HUES64 (cell line): Measurements from ENCODE around the gene CIZ1.

ENCODE experiments used
- H3K27ac ChIP-seq: 2 replicates; pipeline ENCODE4 v1.7.0; 2013; ENCODE audit warnings: low read depth, low read length, inconsistent platforms
- H3K27me3 ChIP-seq: 2 replicates; pipeline ENCODE4 v1.6.1; 2013; ENCODE audit warnings: mild to moderate bottlenecking, low read length; ENCODE audit not compliant: insufficient read depth
- H3K36me3 ChIP-seq: 2 replicates; pipeline ENCODE4 v1.6.1; 2013; ENCODE audit warnings: mild to moderate bottlenecking, low read length; ENCODE audit not compliant: insufficient read depth
- H3K4me1 ChIP-seq: 2 replicates; pipeline ENCODE4 v1.6.1; 2013; ENCODE audit warnings: mild to moderate bottlenecking, low read length, moderate library complexity; ENCODE audit not compliant: insufficient read depth
- H3K4me3 ChIP-seq: 2 replicates; pipeline ENCODE4 v1.5.1; 2013; ENCODE audit warnings: mild to moderate bottlenecking, low read length, moderate library complexity
- H3K9ac ChIP-seq: 2 replicates; pipeline ENCODE4 v1.6.1; 2013; ENCODE audit warnings: mild to moderate bottlenecking, low read depth, low read length
- H3K9me3 ChIP-seq: 2 replicates; pipeline ENCODE4 v1.6.1; 2013; ENCODE audit warnings: low read depth, low read length; ENCODE audit not compliant: insufficient read depth
- WGBS: fragments of 150-250, 120-280 bp; methylation state at CpG from one replicate; pipeline ENCODE4 v1.1.7; 2013; ENCODE audit warnings: missing lambda C conversion rate; 5-methylcytosine and 5-hydroxymethylcytosine counted together

The CIZ1 gene

DNA sequence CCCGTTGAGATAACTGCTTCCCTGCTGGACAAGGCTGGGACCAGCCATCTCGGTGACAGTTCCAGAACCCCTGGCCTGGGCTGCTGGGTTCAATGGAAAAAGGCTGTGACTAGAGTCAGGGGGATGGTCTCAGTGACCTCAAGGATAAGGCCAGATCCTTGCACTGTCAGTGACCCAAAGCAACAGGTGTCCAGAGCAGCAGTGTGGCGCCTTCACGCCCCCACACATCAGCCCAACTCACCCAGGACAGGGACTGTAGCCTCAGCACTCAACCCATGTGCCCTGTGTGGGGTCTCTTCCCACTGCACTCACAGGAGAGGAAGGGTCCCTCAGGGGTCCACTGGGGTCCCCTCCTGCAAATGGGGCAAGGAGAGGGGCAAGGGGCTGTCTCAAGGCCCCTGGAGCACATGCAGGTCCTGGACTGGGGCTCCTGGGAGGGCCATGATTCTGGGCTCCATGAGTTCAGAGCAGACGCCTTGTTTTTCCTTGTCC lies 42.8 kb downstream of the CIZ1 start:
- H3K4me3 ChIP-seq = no peak overlapping the region
- no peak overlapping the region for H3K27ac ChIP-seq
- H3K4me1 ChIP-seq = peaks cover 3% of the 10 kb centered on the region; the same call in 1 of the 2 replicates
- H3K9me3 ChIP-seq = no peaks in the 10 kb centered on the region
- no peaks in the 10 kb centered on the region for H3K27me3 ChIP-seq
- H3K9ac ChIP-seq = no peak overlapping the region
- H3K36me3 ChIP-seq = no peaks in the 10 kb centered on the region
- 90% methylated on average over 5 of the region's 5 CpGs for WGBS

DNA sequence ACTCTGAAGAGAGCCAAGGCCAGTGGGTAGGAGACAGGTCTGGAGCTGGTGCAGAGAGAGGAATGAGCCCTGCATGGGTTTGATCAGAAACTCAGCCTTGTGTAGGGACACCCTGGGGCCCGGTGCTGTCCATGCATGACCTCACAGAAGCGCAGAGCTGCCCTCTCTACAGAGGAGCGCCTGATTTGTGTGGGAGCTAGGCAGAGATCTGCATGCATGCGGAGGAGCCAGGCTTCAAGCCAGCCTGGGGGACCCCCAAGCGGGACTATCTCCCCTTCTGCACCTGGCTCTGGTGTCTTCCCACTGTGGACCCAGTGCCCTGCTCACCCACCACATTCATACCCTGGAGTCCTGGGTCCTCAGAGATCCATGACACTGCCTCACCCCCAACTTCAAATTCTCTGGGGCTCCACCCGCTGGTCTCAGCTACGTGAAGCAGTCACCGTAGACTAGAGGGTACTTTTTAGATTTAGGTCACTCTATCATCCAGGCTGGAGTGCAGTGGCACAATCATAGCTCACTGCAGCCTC lies 44.7 kb downstream of the CIZ1 start:
- Histone ChIP-seq H3K36me3 (no peaks in the 10 kb centered on the region), H3K9me3 (no peaks in the 10 kb centered on the region), H3K9ac (no peak overlapping the region), H3K27me3 (no peaks in the 10 kb centered on the region), H3K4me3 (no peak overlapping the region), H3K4me1 (peaks cover 3% of the 10 kb centered on the region; the same call in 1 of the 2 replicates), H3K27ac (no peak overlapping the region)
- WGBS = 87% methylated on average over 8 of the region's 8 CpGs

DNA sequence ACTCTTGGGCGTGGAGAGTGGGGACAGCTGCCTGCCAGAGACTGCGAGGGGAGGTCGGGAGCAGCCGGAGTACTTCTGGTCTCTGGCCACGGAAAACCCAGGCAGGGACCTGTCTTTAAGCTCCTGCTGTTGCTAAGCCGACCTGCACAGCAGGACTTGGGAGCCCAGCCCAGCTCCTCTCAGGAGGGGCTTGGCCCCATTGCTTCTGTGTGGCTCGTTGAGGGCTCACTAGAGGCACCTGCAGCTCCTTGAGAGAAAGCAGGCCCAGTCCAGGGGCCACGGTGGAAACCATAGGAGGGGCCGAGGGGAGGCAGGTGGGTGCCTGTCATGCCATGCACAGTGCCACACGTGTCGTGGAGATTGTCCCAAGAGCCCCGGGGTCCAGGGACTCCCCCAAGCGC lies 45.4 kb downstream of the CIZ1 start:
- no peaks in the 10 kb centered on the region for H3K9me3 ChIP-seq
- H3K9ac ChIP-seq = no peak overlapping the region
- H3K4me3 ChIP-seq = no peak overlapping the region
- H3K4me1 ChIP-seq = peaks cover 3% of the 10 kb centered on the region; the same call in 1 of the 2 replicates
- H3K27ac ChIP-seq = no peak overlapping the region
- no peaks in the 10 kb centered on the region for H3K36me3 ChIP-seq
- WGBS = 82% methylated on average over 13 of the region's 13 CpGs
- H3K27me3 ChIP-seq = no peaks in the 10 kb centered on the region

DNA sequence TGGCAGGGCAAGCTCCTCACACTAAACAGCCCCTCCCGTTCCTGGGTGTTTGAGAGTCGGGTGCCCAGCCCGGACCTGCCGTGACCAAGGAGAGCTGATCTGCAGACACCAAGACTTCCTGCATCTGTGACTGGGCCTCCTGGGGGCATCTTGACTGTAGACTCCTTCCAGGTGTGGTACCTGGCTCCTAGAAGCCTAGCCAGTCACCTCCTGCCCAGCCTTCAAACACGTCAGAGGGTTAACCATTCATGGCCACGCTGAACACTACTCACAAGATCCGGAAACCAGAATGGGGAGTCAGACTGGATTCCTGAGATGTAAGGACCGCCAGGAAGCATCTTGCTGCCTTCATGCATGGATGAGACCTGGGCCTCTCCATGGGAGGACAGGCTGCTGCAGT lies 45.8 kb downstream of the CIZ1 start:
- no peaks in the 10 kb centered on the region for H3K27me3 ChIP-seq
- no peak overlapping the region for H3K4me3 ChIP-seq
- peaks cover 3% of the 10 kb centered on the region; the same call in 1 of the 2 replicates for H3K4me1 ChIP-seq
- no peak overlapping the region for H3K9ac ChIP-seq
- H3K9me3 ChIP-seq = no peaks in the 10 kb centered on the region
- H3K27ac ChIP-seq = no peak overlapping the region
- H3K36me3 ChIP-seq = no peaks in the 10 kb centered on the region
- 80% methylated on average over 8 of the region's 8 CpGs for WGBS

DNA sequence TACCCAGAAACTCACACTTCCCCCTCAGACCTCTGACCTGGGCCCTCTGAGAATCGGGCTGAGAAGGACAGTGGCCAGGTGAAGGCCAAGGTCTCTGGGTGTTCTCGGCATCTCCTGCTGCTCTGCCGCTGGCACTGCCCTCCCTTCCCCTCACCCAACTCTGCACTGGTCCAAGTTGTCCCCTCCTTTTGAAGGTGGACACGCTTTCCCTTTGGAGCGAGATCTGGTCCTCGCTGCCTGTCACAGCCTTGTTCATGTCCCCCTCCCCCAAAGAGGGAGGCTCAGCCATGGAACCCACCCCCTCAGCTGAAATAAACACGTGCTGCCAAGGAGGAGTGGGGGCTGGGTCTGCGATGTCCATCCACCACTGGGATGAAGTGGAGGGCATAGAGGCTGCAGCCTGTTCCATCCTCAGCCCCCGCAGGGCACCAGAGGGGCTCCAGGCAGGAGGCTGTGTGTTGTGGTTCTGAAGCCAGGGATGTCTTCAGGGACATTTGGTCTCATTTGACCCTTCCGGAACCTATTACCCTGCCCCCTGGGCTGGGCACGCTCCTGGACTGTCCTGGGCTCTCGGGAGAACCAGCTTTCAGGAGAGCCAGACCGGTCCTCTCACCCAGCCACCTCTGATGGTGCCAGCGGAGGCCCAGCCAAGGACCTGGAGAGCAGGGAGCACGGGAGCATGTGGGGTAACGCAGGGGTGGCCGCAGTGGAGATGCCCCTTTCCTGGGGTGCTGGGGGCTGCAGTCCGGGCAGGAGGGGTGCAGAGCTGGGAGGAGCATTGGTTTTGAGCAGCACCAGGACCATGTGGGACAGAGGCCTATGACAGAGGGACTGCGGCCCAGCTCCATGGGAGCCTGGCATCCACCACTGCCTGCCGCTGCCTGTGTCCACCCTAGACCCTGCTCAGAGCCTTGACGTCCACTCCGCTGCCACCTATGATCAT lies 46.9 kb downstream of the CIZ1 start:
- H3K36me3 ChIP-seq = no peaks in the 10 kb centered on the region
- no peak overlapping the region for H3K9ac ChIP-seq
- H3K4me3 ChIP-seq = no peak overlapping the region
- H3K27me3 ChIP-seq = no peaks in the 10 kb centered on the region
- no peak overlapping the region for H3K27ac ChIP-seq
- 92% methylated on average over 22 of the region's 22 CpGs for WGBS
- H3K9me3 ChIP-seq = no peaks in the 10 kb centered on the region
- H3K4me1 ChIP-seq = no peaks in the 10 kb centered on the region

DNA sequence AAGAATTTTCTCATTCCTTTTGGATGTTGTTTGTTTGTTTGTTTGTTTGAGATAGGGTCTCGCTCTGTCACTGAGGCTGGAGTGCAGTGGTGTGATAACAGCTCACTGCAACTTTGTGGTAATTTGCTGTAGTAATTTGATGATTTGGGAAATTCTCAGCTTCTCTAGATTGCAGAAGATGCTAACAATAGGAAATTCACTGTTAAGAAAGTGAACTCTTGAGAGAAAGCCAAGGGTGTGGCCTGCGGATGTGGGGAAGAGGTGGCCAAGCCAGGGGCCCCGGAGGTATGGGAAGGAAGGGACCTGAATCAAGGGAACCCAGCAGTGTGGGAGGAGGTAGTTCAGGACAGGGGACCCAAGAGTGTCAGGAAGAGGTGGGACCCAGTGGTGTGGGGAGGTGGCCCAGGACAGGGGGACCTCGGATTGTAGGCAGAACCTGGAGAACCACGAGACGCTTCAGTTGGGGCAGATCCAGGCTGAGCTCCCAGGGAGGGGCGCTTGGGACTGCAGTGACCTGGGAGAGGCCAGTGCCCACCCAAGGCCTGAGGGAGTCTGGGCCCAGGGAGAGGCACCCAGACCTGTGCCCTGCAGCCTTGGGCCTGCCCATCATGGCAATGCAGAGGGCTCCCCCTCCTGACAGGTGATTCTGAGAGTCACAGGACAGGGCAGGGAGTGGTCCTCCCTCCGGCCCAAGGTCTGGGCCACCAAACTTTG lies 47.7 kb downstream of the CIZ1 start:
- 91% methylated on average over 8 of the region's 8 CpGs for WGBS
- Histone ChIP-seq H3K4me1 (no peaks in the 10 kb centered on the region), H3K27ac (no peak overlapping the region), H3K9ac (no peak overlapping the region), H3K9me3 (no peaks in the 10 kb centered on the region), H3K27me3 (no peaks in the 10 kb centered on the region), H3K36me3 (no peaks in the 10 kb centered on the region), H3K4me3 (no peak overlapping the region)

DNA sequence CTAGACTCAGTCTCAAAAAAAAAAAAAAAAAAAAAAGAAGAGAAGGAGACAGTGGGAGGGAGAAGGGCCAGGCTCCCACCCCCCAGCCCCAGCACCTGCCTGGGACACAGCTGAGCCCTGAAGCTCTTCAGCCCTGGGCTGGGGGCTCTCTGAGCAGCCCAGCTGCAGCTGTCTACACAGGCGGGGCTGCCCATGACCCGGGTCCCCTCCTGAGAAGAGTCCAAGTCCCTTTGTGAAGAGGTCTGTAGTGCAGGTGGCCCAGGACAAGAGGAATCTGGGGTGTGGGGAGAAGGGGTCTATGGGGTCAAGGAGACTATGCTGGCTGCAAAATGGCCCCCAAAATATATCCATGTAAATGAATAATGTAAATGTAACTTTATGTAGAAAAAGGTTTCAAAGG lies 48.8 kb downstream of the CIZ1 start:
- no peaks in the 10 kb centered on the region for H3K36me3 ChIP-seq
- no peak overlapping the region for H3K4me3 ChIP-seq
- H3K9me3 ChIP-seq = no peaks in the 10 kb centered on the region
- no peak overlapping the region for H3K9ac ChIP-seq
- H3K27ac ChIP-seq = no peak overlapping the region
- WGBS = 69% methylated on average over 2 of the region's 2 CpGs
- H3K27me3 ChIP-seq = no peaks in the 10 kb centered on the region
- H3K4me1 ChIP-seq = no peaks in the 10 kb centered on the region

DNA sequence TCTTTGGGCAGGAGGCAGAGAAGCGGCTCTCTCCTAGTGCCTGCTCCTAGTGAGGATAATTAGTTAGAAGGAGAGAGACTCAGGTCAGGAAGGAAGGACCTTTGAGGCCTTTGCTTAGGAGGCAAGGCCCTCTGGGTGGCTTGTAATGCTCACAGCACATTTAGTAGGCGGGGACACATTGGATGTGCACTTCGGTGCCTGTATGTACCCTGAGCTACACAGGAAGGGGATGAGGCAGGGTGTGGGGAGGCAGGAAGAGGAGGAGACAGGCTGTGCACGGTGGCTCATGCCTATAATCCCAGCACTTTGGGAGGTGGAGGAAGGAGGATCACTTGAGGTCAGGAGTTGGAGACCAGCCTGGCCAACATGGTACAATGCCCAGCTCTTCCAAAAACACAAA lies 49.3 kb downstream of the CIZ1 start:
- H3K9me3 ChIP-seq = no peaks in the 10 kb centered on the region
- H3K4me3 ChIP-seq = no peak overlapping the region
- H3K4me1 ChIP-seq = no peaks in the 10 kb centered on the region
- no peaks in the 10 kb centered on the region for H3K36me3 ChIP-seq
- WGBS = 76% methylated on average over 4 of the region's 4 CpGs
- no peaks in the 10 kb centered on the region for H3K27me3 ChIP-seq
- no peak overlapping the region for H3K9ac ChIP-seq
- no peak overlapping the region for H3K27ac ChIP-seq

DNA sequence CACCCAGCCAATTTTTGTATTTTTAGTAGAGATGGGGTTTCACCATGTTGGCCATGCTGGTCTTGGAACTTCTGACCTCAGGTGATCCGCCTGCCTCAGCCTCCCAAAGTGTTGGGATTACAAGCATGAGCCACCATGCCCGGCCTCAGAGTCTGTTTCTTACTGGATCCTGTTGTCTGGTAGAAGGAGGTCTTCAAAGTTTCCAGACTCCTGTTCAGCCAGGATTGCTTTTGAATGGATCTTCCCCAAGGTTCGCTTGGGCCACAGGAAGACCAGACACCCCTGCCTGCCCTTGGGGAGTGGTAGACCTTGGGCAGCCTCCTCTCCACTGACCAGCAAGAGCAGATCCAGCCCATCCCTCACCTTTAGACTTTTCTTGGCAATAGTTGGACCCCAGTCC lies 49.8 kb downstream of the CIZ1 start:
- H3K27ac ChIP-seq = no peak overlapping the region
- no peaks in the 10 kb centered on the region for H3K9me3 ChIP-seq
- H3K9ac ChIP-seq = no peak overlapping the region
- no peak overlapping the region for H3K4me3 ChIP-seq
- no peaks in the 10 kb centered on the region for H3K36me3 ChIP-seq
- 94% methylated on average over 3 of the region's 3 CpGs for WGBS
- H3K4me1 ChIP-seq = no peaks in the 10 kb centered on the region
- no peaks in the 10 kb centered on the region for H3K27me3 ChIP-seq

DNA sequence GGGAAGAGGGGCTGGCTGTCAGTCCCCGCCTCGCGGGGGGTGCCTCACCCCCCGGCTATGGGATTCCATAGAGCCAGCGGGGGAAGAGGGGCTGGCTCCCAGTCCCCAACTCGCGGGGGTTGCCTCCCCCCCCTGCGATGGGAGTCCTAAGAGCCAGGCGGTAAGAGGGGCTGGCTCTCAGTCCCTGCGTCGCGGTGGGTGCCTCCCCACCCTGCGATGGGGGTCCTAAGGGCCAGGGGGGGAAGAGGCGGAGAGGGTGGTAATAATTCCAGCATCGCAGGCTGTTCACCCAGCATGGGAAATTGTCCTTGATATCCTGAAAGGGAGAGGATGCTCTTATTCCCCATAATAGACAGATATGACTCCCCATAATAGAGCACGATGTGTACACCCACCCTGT lies 51.8 kb downstream of the CIZ1 start:
- no peaks in the 10 kb centered on the region for H3K4me1 ChIP-seq
- H3K27ac ChIP-seq = no peak overlapping the region
- no peak overlapping the region for H3K9ac ChIP-seq
- no peaks in the 10 kb centered on the region for H3K36me3 ChIP-seq
- 90% methylated on average over 8 of the region's 16 CpGs for WGBS
- H3K9me3 ChIP-seq = no peaks in the 10 kb centered on the region
- H3K27me3 ChIP-seq = no peaks in the 10 kb centered on the region
- no peak overlapping the region for H3K4me3 ChIP-seq

DNA sequence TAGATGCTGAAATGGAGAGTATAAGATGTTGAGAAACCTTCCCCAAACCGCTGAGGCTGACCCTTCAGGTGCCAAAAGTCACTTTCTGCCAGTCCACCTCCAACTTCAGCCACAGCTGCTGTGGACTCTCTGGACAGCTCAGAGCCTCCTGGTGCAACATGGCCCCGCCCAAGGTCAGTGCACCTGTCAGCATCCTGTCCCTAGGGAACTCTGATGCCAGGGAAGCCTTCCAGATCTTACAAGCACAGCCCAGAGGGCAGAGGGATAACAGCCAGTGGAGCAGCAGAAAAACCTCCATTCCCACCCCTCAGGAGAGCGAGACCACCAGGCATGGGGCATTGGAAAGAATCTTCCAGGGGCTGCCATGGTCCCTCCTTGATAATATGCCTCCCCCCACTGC lies 53.4 kb downstream of the CIZ1 start:
- H3K9me3 ChIP-seq = no peaks in the 10 kb centered on the region
- H3K4me3 ChIP-seq = no peak overlapping the region
- no peak overlapping the region for H3K9ac ChIP-seq
- H3K27ac ChIP-seq = no peak overlapping the region
- H3K36me3 ChIP-seq = no peaks in the 10 kb centered on the region
- H3K4me1 ChIP-seq = no peaks in the 10 kb centered on the region
- peaks cover 3% of the 10 kb centered on the region; the same call in 1 of the 2 replicates for H3K27me3 ChIP-seq
- WGBS = 97% methylated on average over 3 of the region's 3 CpGs
